DOHH2 (cell line): Measurements from ENCODE around the gene INHA.

Experiments
- H3F3A ChIP-seq: fragments of 200-600 bp; sonication (generic), shearing (Covaris generic); 2 replicates; pipeline ENCODE4 v1.6.0; 2016; ENCODE audit warnings: antibody characterized with exemption, mild to moderate bottlenecking; ENCODE audit not compliant: control insufficient read depth, insufficient read depth
- H3K27ac ChIP-seq: fragments of 200-600 bp; sonication (generic); 2 replicates; pipeline ENCODE4 v1.5.1; 2014; ENCODE audit warnings: low read depth, mild to moderate bottlenecking, low read length, moderate library complexity
- H3K27me3 ChIP-seq: fragments of 200-600 bp; sonication (generic); 2 replicates; pipeline ENCODE4 v1.6.1; 2014; ENCODE audit warnings: mild to moderate bottlenecking, low read length, mixed read lengths; ENCODE audit not compliant: control insufficient read depth
- H3K36me3 ChIP-seq: fragments of 200-600 bp; sonication (generic); 2 replicates; pipeline ENCODE4 v1.6.1; 2014; ENCODE audit warnings: mild to moderate bottlenecking, low read length, moderate library complexity, mixed read lengths; ENCODE audit not compliant: control insufficient read depth
- H3K4me1 ChIP-seq: fragments of 200-600 bp; sonication (generic); 2 replicates; pipeline ENCODE4 v1.6.1; 2014; ENCODE audit warnings: mild to moderate bottlenecking, low read length, mixed read lengths; ENCODE audit not compliant: control insufficient read depth
- H3K4me2 ChIP-seq: fragments of 200-600 bp; sonication (generic); 2 replicates; pipeline ENCODE4 v1.6.0; 2014; ENCODE audit warnings: mild to moderate bottlenecking, low read length, moderate library complexity
- H3K4me3 ChIP-seq: fragments of 200-600 bp; sonication (generic); 2 replicates; pipeline ENCODE4 v1.5.1; 2014; ENCODE audit warnings: mild to moderate bottlenecking, low read length, mixed read lengths
- H3K79me2 ChIP-seq: fragments of 200-600 bp; sonication (generic); 2 replicates; pipeline ENCODE4 v1.6.1; 2014; ENCODE audit warnings: mild to moderate bottlenecking, low read length, mixed read lengths; ENCODE audit not compliant: control insufficient read depth
- H3K9me2 ChIP-seq: fragments of 200-600 bp; sonication (generic); replicated peaks from 2 replicates; pipeline ENCODE4 v1.6.1; 2014; ENCODE audit warnings: mild to moderate bottlenecking, low read length, mixed read lengths; ENCODE audit not compliant: control insufficient read depth
- H3K9me3 ChIP-seq: fragments of 200-600 bp; sonication (generic); 2 replicates; pipeline ENCODE4 v1.6.1; 2014; ENCODE audit warnings: antibody characterized with exemption, low read length, mixed read lengths; ENCODE audit not compliant: control insufficient read depth, insufficient read depth
- H4K20me1 ChIP-seq: fragments of 200-600 bp; sonication (generic); 2 replicates; pipeline ENCODE4 v1.6.0; 2014; ENCODE audit warnings: low read depth, mild to moderate bottlenecking, antibody characterized with exemption, low read length, moderate library complexity; ENCODE audit not compliant: control insufficient read depth, insufficient read depth
- EZH2phosphoT487 ChIP-seq: fragments of 200-600 bp; sonication (generic); IDR thresholded peaks from 2 replicates; pipeline ENCODE4 v1.6.1; 2017; ENCODE audit warnings: borderline replicate concordance, mild to moderate bottlenecking, antibody characterized with exemption, low read length, moderate library complexity, mixed read lengths
- TF ChIP-seq, protein P1 (sequence below): fragments of 200-600 bp; sonication (generic); IDR thresholded peaks from one replicate; pipeline ENCODE4 v1.5.1; 2014; ENCODE audit warnings: antibody characterized with exemption, mild to moderate bottlenecking, low read depth, low read length; ENCODE audit not compliant: poor library complexity, severe bottlenecking

The INHA gene

DNA sequence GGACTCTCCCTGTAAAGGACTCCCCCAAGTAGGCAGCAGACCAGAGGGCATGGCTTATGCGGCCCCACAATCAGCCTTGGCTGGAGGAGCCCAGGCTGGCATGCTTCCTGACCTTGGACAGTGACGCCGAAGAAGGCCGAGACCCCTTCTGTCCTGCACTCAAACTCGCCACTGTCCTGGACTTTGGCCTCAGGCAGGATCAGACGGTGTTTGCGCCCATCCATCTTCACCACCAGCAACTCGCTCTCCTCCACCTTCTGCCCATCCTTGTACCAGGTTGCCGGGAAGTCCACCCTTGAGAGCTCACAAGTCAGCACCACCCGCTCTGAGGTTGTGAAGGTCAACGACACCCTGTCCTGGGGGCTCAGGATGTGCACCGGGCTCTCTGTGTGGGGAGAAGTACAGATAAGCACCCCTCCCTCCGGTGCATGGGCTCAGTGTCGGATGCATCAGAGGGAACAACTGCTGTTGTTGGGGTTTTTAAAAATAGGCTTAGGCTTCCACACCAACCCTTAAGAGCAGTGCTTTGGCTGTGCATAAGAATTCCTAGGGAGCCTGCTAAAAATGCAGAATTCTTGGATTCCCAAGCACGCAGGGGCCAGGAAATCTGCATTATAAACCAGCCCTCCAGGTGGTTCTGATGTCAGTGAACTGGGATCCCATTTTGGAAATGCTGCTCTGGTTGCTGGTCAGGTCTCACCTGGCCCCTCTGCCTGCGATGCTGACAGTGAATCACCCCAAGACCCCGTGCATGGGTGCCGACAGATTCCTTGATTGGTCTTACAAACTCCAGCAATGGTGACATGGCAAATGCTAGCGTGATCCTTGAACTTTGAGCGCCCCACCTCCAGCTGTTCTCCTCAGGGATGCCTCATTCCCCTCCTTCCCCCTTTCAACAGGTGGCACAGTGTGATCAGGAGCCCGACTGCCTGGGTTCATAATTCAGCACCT, 6.7 kb upstream of the INHA start:
- H3K36me3 ChIP-seq: no peaks in the 10 kb centered on the region
- H3K4me2 ChIP-seq: no peak overlapping the region
- no peaks in the 10 kb centered on the region for H3K79me2 ChIP-seq
- H4K20me1 ChIP-seq: no peaks in the 10 kb centered on the region
- TF ChIP-seq, protein P1, sequence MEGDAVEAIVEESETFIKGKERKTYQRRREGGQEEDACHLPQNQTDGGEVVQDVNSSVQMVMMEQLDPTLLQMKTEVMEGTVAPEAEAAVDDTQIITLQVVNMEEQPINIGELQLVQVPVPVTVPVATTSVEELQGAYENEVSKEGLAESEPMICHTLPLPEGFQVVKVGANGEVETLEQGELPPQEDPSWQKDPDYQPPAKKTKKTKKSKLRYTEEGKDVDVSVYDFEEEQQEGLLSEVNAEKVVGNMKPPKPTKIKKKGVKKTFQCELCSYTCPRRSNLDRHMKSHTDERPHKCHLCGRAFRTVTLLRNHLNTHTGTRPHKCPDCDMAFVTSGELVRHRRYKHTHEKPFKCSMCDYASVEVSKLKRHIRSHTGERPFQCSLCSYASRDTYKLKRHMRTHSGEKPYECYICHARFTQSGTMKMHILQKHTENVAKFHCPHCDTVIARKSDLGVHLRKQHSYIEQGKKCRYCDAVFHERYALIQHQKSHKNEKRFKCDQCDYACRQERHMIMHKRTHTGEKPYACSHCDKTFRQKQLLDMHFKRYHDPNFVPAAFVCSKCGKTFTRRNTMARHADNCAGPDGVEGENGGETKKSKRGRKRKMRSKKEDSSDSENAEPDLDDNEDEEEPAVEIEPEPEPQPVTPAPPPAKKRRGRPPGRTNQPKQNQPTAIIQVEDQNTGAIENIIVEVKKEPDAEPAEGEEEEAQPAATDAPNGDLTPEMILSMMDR: no peak
- TF ChIP-seq EZH2phosphoT487: no peak
- H3K4me3 ChIP-seq: no peak overlapping the region
- H3K4me1 ChIP-seq: no peaks in the 10 kb centered on the region
- no peaks in the 10 kb centered on the region for H3K27me3 ChIP-seq
- no peak overlapping the region for H3K27ac ChIP-seq
- no peaks in the 10 kb centered on the region for H3K9me3 ChIP-seq
- H3K9me2 ChIP-seq: no peaks in the 10 kb centered on the region
- H3F3A ChIP-seq: no peaks in the 10 kb centered on the region

DNA sequence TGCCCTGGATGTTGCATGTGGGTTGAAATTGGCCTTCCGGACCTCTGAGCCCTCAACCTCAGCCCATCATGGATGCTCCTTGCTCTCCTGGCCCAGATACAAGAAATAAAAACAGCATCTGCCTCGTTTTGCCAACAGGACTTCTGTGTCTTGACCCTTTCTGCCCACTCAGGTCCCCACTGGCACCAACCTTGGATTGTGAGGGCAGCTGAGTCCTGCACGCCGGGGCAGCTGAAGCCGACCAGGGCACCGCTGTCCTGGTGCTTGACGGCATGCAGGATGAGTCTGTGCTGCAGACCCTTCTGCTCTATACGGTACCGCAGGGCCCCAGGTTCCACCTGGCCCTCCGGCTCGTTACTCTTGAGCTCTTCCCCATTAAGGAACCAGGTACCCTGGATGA, 5.5 kb upstream of the INHA start:
- H3F3A ChIP-seq: no peaks in the 10 kb centered on the region
- H3K9me2 ChIP-seq: no peaks in the 10 kb centered on the region
- H3K27me3 ChIP-seq: no peaks in the 10 kb centered on the region; the same call in 1 of the 2 replicates
- no peak overlapping the region for H3K27ac ChIP-seq
- no peak for TF ChIP-seq EZH2phosphoT487
- TF ChIP-seq, protein P1: no peak
- H3K4me2 ChIP-seq: no peak overlapping the region
- no peaks in the 10 kb centered on the region for H4K20me1 ChIP-seq
- H3K79me2 ChIP-seq: no peaks in the 10 kb centered on the region
- H3K36me3 ChIP-seq: no peaks in the 10 kb centered on the region
- no peaks in the 10 kb centered on the region for H3K4me1 ChIP-seq
- no peak overlapping the region for H3K4me3 ChIP-seq
- H3K9me3 ChIP-seq: no peaks in the 10 kb centered on the region

DNA sequence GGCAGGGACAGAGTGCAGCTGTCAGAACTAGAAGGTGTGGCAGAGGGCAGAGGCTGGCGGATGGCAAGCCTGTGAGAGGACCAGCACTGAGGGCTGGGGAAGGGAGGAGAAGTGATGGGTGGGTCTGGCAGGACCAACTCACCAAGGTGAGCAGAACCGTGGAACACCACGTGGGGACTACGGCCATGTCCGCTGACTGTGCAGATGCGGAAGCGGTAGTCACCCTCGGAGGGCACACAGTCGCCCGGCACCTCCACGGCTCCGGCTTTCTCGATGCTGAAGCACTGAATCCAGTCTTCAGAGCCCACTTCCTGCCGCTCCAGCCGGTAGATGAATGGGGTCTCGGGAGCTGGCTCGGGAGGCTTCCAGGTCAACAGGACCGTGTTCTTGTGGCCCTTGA, 5.0 kb upstream of the INHA start:
- Histone ChIP-seq H3K4me1 (no peaks in the 10 kb centered on the region), H3K79me2 (no peaks in the 10 kb centered on the region), H3K36me3 (no peaks in the 10 kb centered on the region), H4K20me1 (no peaks in the 10 kb centered on the region), H3K27me3 (no peaks in the 10 kb centered on the region; the same call in 1 of the 2 replicates), H3K27ac (no peak overlapping the region), H3K9me2 (no peaks in the 10 kb centered on the region), H3F3A (no peaks in the 10 kb centered on the region), H3K9me3 (no peaks in the 10 kb centered on the region), H3K4me3 (no peak overlapping the region), H3K4me2 (no peak overlapping the region)
- TF ChIP-seq, protein P1: no peak
- TF ChIP-seq EZH2phosphoT487: no peak
